K562 (cell line): Measurements from ENCODE around the gene MILR1. TPM values are rescaled to one million over a fixed set of nuclear protein-coding genes. Genes with fewer than 3 reads are reported as not detected.

Experiments used
- ATF4 ChIP-seq: fragments of 450-650 bp; formaldehyde crosslinking; IDR thresholded peaks from 2 replicates; pipeline ENCODE4 v1.4.0; 2022; ENCODE audit warnings: mild to moderate bottlenecking, moderate library complexity
- BCL6 ChIP-seq: fragments of 250-450 bp; sonication (Bioruptor Pico); IDR thresholded peaks from 2 replicates; pipeline ENCODE4 v1.4.0; 2020
- C11orf30 ChIP-seq: fragments of 450-650 bp; IDR thresholded peaks from 2 replicates; pipeline ENCODE4 v1.6.1; 2016; ENCODE audit warnings: low read depth, mild to moderate bottlenecking
- CLOCK ChIP-seq: fragments of 250-450 bp; sonication (Bioruptor Pico); IDR thresholded peaks from 2 replicates; pipeline ENCODE4 v1.4.0; 2020; ENCODE audit warnings: mild to moderate bottlenecking, moderate library complexity, borderline replicate concordance
- HINFP ChIP-seq: fragments of 450-650 bp; conservative IDR thresholded peaks from 2 replicates; pipeline ENCODE4 v1.6.1; 2016; ENCODE audit warnings: missing genetic modification characterization, low read depth, mild to moderate bottlenecking, control low read depth, missing compliant biosample characterization
- HMBOX1 ChIP-seq: sonication (generic); IDR thresholded peaks from 2 replicates; pipeline ENCODE4 v1.6.1; 2016
- HMG20B ChIP-seq: fragments of 250-450 bp; sonication (Bioruptor Pico); IDR thresholded peaks from 2 replicates; pipeline ENCODE4 v1.5.0; 2021; ENCODE audit warnings: mild to moderate bottlenecking
- POU5F1 ChIP-seq: fragments of 150-350 bp; IDR thresholded peaks from 2 replicates; pipeline ENCODE4 v1.6.1; 2014; ENCODE audit warnings: borderline replicate concordance, low read length, low read depth, mild to moderate bottlenecking; ENCODE audit not compliant: partially characterized antibody
- RCOR1 ChIP-seq, 2 experiments: IDR thresholded peaks; 2 replicates each; pipeline ENCODE4 v1.6.1; 2012; ENCODE audit warnings: low read depth in 2 of 2, low read length in 2 of 2, borderline replicate concordance in 1 of 2, improper control_type of control experiment in 1 of 2
- SPI1 ChIP-seq: IDR thresholded peaks from 2 replicates; pipeline ENCODE4 v1.6.1; 2011; ENCODE audit warnings: low read depth, low read length, control low read depth, borderline replicate concordance
- TAF15 ChIP-seq: fragments of 200-400 bp; formaldehyde crosslinking; IDR thresholded peaks from 2 replicates; pipeline ENCODE4 v1.6.1; 2017; ENCODE audit warnings: mild to moderate bottlenecking, low read depth, low read length, moderate library complexity
- TAL1 ChIP-seq: fragments of 450-650 bp; IDR thresholded peaks from 2 replicates; pipeline ENCODE4 v1.6.1; 2016; ENCODE audit warnings: mild to moderate bottlenecking
- TBL1XR1 ChIP-seq, 2 experiments: IDR thresholded peaks; 2 replicates each; pipeline ENCODE4 v1.6.1; 2012; ENCODE audit warnings: improper control_type of control experiment in 2 of 2, low read length in 2 of 2, mild to moderate bottlenecking in 1 of 2
- TGIF2 ChIP-seq: sonication (generic); formaldehyde crosslinking; IDR thresholded peaks from 2 replicates; pipeline ENCODE4 v1.8.1; 2022; ENCODE audit warnings: mild to moderate bottlenecking, missing genetic modification reagents, moderate library complexity
- ZKSCAN1 ChIP-seq: fragments of 150-350 bp; IDR thresholded peaks from 2 replicates; pipeline ENCODE4 v1.6.1; 2016; ENCODE audit warnings: low read depth, low read length
- ZNF239 ChIP-seq: fragments of 250-450 bp; sonication (Bioruptor Pico); IDR thresholded peaks from 2 replicates; pipeline ENCODE4 v1.4.0; 2020; ENCODE audit warnings: mild to moderate bottlenecking
- polyA plus RNA-seq, 8 experiments: library from polyadenylated mRNA; depleted of rRNA in 4 of 8; stranded (reverse) in 5 of 8; unstranded in 3 of 8; fragments of >200 nt; fragmentation: Nextera tagmentation in 2 of 8; fragmentation: Illumina TruSeq in 1 of 8; extraction: Ambion mirVana in 2 of 8; extraction: Trizol in 1 of 8; gene quantifications; 2 replicates each; pipeline versions ENCODE4 v1.2.1 to v1.2.3, GENCODE V29; 2011 to 2014; ENCODE audit warnings: inconsistent platforms in 1 of 8, missing spikeins in 1 of 8
- total RNA-seq, 7 experiments: library from RNA; depleted of rRNA in 6 of 7; stranded (reverse); fragments of >200 nt in 6 of 7; fragmentation: Illumina TruSeq in 2 of 7; extraction: Trizol in 2 of 7; gene quantifications; 2 replicates each; pipeline versions ENCODE4 v1.2.1 to v1.2.3, GENCODE V29; 2011 to 2021; ENCODE audit warnings: low replicate concordance in 1 of 7

The MILR1 gene
- total and polyA plus RNA-seq, 9 of the 15 experiments (the other 6 are each of a cell fraction or from before 2014, with no cell fraction given): 3.8 to 14.1 (median 7.1) TPM

- peak; percentile 97 for TF ChIP-seq HMBOX1
- no peak for TF ChIP-seq TAF15
- peak; percentile 3 to 39; a peak in 2 of 4 replicates for TF ChIP-seq RCOR1 (IDR thresholded peaks at IDR 0.05; ENCODE audit: borderline replicate concordance in 1 of 2, low read depth in 2 of 2, low read length in 2 of 2)
- TF ChIP-seq TBL1XR1 (IDR thresholded peaks at IDR 0.05; ENCODE audit: low read length in 2 of 2): no peak
- TF ChIP-seq SPI1: 0 out of 2 replicates have a peak, but pooled peaks have one; percentile 0
- 0 out of 2 replicates have a peak, but pooled peaks have one; percentile 50 for TF ChIP-seq HINFP
- no peak for TF ChIP-seq TAL1
- no peak for TF ChIP-seq CLOCK
- no peak for TF ChIP-seq ZKSCAN1
- TF ChIP-seq BCL6 (CRISPR knock-in tag): no peak
- TF ChIP-seq HMG20B (CRISPR knock-in tag): no peak
- peak; percentile 41; the same call in 1 of the 2 replicates for TF ChIP-seq ZNF239
- TF ChIP-seq ATF4 (CRISPR knock-in tag): peak; percentile 39
- peak; percentile 57 for TF ChIP-seq C11orf30
- TF ChIP-seq TGIF2 (CRISPR knock-in tag): no peak
- TF ChIP-seq POU5F1: no peak
Measured at GRCh38 chr17:64496786-64497564, 48.1 kb downstream of the MILR1 start, which contains the start of gene POLG2 (continued).
